ENCODE measurements around the gene VKORC1L1. TPM values are rescaled to one million over a fixed set of nuclear protein-coding genes. Genes with fewer than 3 reads are reported as not detected.
"Not testable (repeated sequence)": the region's sequence is repeated elsewhere in the genome, so short reads cannot be mapped to it uniquely, and the experiment has no call there.

The VKORC1L1 gene
- polyA plus RNA-seq, 1 donor = 20.3 TPM

GRCh38 chr7:65979583-65980477 lies 107.0 kb downstream of the VKORC1L1 start:
- DNase-seq = no peak

GRCh38 chr7:65980478-65981250 lies 107.8 kb downstream of the VKORC1L1 start:
- peak; percentile 36 for DNase-seq

- peak; percentile 93 for DNase-seq
Observed at GRCh38 chr7:65981965-65982792, 109.3 kb downstream of the VKORC1L1 start, which contains the start of gene GUSB. GUSB (minus strand) TSS chr7:65982213; CDS start chr7:65982183, 30 bp downstream.

GRCh38 chr7:65983965-65984658 lies 111.2 kb downstream of the VKORC1L1 start:
- DNase-seq = no peak

GRCh38 chr7:65988084-65988483 lies 115.2 kb downstream of the VKORC1L1 start:
- DNase-seq = no peak

GRCh38 chr7:65988503-65988902 lies 115.6 kb downstream of the VKORC1L1 start:
- not testable (repeated sequence) for DNase-seq

- no peak for DNase-seq
Observed at GRCh38 chr7:65989694-65990080, 116.8 kb downstream of the VKORC1L1 start.

GRCh38 chr7:65991829-65992228 lies 119.0 kb downstream of the VKORC1L1 start:
- not testable (repeated sequence) for DNase-seq

GRCh38 chr7:65992526-65992925 lies 119.7 kb downstream of the VKORC1L1 start:
- DNase-seq = no peak

GRCh38 chr7:65994984-65995383 lies 122.1 kb downstream of the VKORC1L1 start:
- not testable (repeated sequence) for DNase-seq

GRCh38 chr7:66000823-66001417 lies 128.0 kb downstream of the VKORC1L1 start:
- DNase-seq = not testable (repeated sequence)

- not testable (repeated sequence) for DNase-seq
Observed at GRCh38 chr7:66005115-66005671, 132.3 kb downstream of the VKORC1L1 start.

- DNase-seq = no peak
Observed at GRCh38 chr7:66007232-66007631, 134.4 kb downstream of the VKORC1L1 start.

Other genes starting within 250 kb of the VKORC1L1 start
- 41.2 TPM for gene GUSB, start 109.1 kb downstream of the VKORC1L1 start, polyA plus RNA-seq (ENCODE audit: insufficient read length)
- 11.1 TPM for gene ASL, start 202.7 kb downstream of the VKORC1L1 start, polyA plus RNA-seq (ENCODE audit: insufficient read length)
- gene CRCP, start 241.8 kb downstream of the VKORC1L1 start, polyA plus RNA-seq (ENCODE audit: insufficient read length) = 25.3 TPM

Measured in hindlimb muscle (tissue), 1 donor.